DOHH2 (cell line): Measurements from ENCODE around the gene RNF148.

ENCODE experiments used
- H3F3A ChIP-seq: fragments of 200-600 bp; sonication (generic), shearing (Covaris generic); 2 replicates; pipeline ENCODE4 v1.6.0; 2016; ENCODE audit warnings: antibody characterized with exemption, mild to moderate bottlenecking; ENCODE audit not compliant: control insufficient read depth, insufficient read depth
- H3K27ac ChIP-seq: fragments of 200-600 bp; sonication (generic); 2 replicates; pipeline ENCODE4 v1.5.1; 2014; ENCODE audit warnings: low read depth, mild to moderate bottlenecking, low read length, moderate library complexity
- H3K27me3 ChIP-seq: fragments of 200-600 bp; sonication (generic); 2 replicates; pipeline ENCODE4 v1.6.1; 2014; ENCODE audit warnings: mild to moderate bottlenecking, low read length, mixed read lengths; ENCODE audit not compliant: control insufficient read depth
- H3K36me3 ChIP-seq: fragments of 200-600 bp; sonication (generic); 2 replicates; pipeline ENCODE4 v1.6.1; 2014; ENCODE audit warnings: mild to moderate bottlenecking, low read length, moderate library complexity, mixed read lengths; ENCODE audit not compliant: control insufficient read depth
- H3K4me1 ChIP-seq: fragments of 200-600 bp; sonication (generic); 2 replicates; pipeline ENCODE4 v1.6.1; 2014; ENCODE audit warnings: mild to moderate bottlenecking, low read length, mixed read lengths; ENCODE audit not compliant: control insufficient read depth
- H3K4me2 ChIP-seq: fragments of 200-600 bp; sonication (generic); 2 replicates; pipeline ENCODE4 v1.6.0; 2014; ENCODE audit warnings: mild to moderate bottlenecking, low read length, moderate library complexity
- H3K4me3 ChIP-seq: fragments of 200-600 bp; sonication (generic); 2 replicates; pipeline ENCODE4 v1.5.1; 2014; ENCODE audit warnings: mild to moderate bottlenecking, low read length, mixed read lengths
- H3K79me2 ChIP-seq: fragments of 200-600 bp; sonication (generic); 2 replicates; pipeline ENCODE4 v1.6.1; 2014; ENCODE audit warnings: mild to moderate bottlenecking, low read length, mixed read lengths; ENCODE audit not compliant: control insufficient read depth
- H3K9me2 ChIP-seq: fragments of 200-600 bp; sonication (generic); replicated peaks from 2 replicates; pipeline ENCODE4 v1.6.1; 2014; ENCODE audit warnings: mild to moderate bottlenecking, low read length, mixed read lengths; ENCODE audit not compliant: control insufficient read depth
- H3K9me3 ChIP-seq: fragments of 200-600 bp; sonication (generic); 2 replicates; pipeline ENCODE4 v1.6.1; 2014; ENCODE audit warnings: antibody characterized with exemption, low read length, mixed read lengths; ENCODE audit not compliant: control insufficient read depth, insufficient read depth
- H4K20me1 ChIP-seq: fragments of 200-600 bp; sonication (generic); 2 replicates; pipeline ENCODE4 v1.6.0; 2014; ENCODE audit warnings: low read depth, mild to moderate bottlenecking, antibody characterized with exemption, low read length, moderate library complexity; ENCODE audit not compliant: control insufficient read depth, insufficient read depth
- EZH2phosphoT487 ChIP-seq: fragments of 200-600 bp; sonication (generic); IDR thresholded peaks from 2 replicates; pipeline ENCODE4 v1.6.1; 2017; ENCODE audit warnings: borderline replicate concordance, mild to moderate bottlenecking, antibody characterized with exemption, low read length, moderate library complexity, mixed read lengths
- TF ChIP-seq, protein P1 (sequence below): fragments of 200-600 bp; sonication (generic); IDR thresholded peaks from one replicate; pipeline ENCODE4 v1.5.1; 2014; ENCODE audit warnings: antibody characterized with exemption, mild to moderate bottlenecking, low read depth, low read length; ENCODE audit not compliant: poor library complexity, severe bottlenecking

Gene RNF148

GRCh38 chr7:122699017-122699416 lies 3.7 kb downstream of the RNF148 start, which contains the start of gene RNF133:
TSS of gene RNF133 (minus strand) at chr7:122699117. CDS start at chr7:122698918, 199 bp downstream.
- no peaks in the 10 kb centered on the region for H3K36me3 ChIP-seq
- H3K4me2 ChIP-seq: no peak within 1 kb of the TSS
- no peaks in the 10 kb centered on the region for H3K79me2 ChIP-seq
- no peak within 1 kb of the TSS for H3K27ac ChIP-seq
- H3K27me3 ChIP-seq: no peaks in the 10 kb centered on the region
- H4K20me1 ChIP-seq: no peaks in the 10 kb centered on the region
- TF ChIP-seq, protein P1, sequence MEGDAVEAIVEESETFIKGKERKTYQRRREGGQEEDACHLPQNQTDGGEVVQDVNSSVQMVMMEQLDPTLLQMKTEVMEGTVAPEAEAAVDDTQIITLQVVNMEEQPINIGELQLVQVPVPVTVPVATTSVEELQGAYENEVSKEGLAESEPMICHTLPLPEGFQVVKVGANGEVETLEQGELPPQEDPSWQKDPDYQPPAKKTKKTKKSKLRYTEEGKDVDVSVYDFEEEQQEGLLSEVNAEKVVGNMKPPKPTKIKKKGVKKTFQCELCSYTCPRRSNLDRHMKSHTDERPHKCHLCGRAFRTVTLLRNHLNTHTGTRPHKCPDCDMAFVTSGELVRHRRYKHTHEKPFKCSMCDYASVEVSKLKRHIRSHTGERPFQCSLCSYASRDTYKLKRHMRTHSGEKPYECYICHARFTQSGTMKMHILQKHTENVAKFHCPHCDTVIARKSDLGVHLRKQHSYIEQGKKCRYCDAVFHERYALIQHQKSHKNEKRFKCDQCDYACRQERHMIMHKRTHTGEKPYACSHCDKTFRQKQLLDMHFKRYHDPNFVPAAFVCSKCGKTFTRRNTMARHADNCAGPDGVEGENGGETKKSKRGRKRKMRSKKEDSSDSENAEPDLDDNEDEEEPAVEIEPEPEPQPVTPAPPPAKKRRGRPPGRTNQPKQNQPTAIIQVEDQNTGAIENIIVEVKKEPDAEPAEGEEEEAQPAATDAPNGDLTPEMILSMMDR: no peak
- TF ChIP-seq EZH2phosphoT487: no peak
- no peaks in the 10 kb centered on the region for H3K4me1 ChIP-seq
- H3K9me2 ChIP-seq: no peaks in the 10 kb centered on the region
- no peaks in the 10 kb centered on the region for H3F3A ChIP-seq
- no peak within 1 kb of the TSS for H3K4me3 ChIP-seq
- no peaks in the 10 kb centered on the region for H3K9me3 ChIP-seq

DNA sequence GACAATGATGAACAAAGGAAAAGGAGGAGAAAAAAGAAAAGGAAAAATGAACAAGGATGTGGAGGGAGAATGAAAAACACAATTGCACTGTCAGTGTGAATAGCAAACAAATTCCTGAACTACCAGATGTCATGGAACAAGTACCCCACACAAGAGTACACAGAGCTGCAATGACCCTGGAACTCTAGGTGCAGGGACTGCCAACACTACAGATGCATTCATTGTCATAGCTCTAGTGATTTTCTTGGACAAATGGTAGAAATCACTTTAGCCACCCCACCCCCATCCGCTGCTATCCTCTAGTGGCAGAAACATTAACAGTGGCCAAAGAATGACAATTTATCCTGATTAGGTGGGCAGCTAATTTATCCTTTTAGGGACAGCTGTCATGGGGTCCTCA lies 6.9 kb downstream of the RNF148 start:
- TF ChIP-seq, protein P1: no peak
- TF ChIP-seq EZH2phosphoT487: no peak
- H3K4me2 ChIP-seq: no peak overlapping the region
- H3K79me2 ChIP-seq: no peaks in the 10 kb centered on the region
- H3K36me3 ChIP-seq: no peaks in the 10 kb centered on the region
- peaks cover 12% of the 10 kb centered on the region; the same call in 1 of the 2 replicates for H3K9me3 ChIP-seq
- no peak overlapping the region for H3K4me3 ChIP-seq
- H4K20me1 ChIP-seq: no peaks in the 10 kb centered on the region
- no peak overlapping the region for H3K27ac ChIP-seq
- no peaks in the 10 kb centered on the region for H3K27me3 ChIP-seq
- no peaks in the 10 kb centered on the region for H3K4me1 ChIP-seq
- no peaks in the 10 kb centered on the region for H3F3A ChIP-seq
- H3K9me2 ChIP-seq: no peaks in the 10 kb centered on the region

DNA sequence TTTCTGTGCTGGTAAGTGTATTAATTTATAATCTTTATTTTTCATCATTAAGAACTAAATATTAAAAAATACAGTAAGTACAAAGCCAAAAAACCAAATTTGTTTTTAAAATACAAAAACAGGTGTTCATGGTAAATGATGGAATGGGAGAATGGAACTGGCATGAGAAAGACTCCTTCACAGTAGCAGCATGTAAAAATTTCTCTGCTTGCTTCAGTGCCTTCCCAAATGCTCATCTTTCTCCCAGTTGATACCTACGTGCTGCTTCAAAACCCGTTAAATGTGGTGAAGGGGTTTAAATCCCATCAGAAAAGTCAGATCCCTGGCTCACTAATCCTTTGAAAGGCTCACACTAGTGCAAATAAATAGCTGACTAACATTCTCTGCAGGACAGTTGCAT lies 8.0 kb downstream of the RNF148 start:
- Histone ChIP-seq H3F3A (no peaks in the 10 kb centered on the region), H3K4me3 (no peak overlapping the region), H3K9me3 (peaks cover 12% of the 10 kb centered on the region; the same call in 1 of the 2 replicates), H3K4me1 (no peaks in the 10 kb centered on the region), H3K9me2 (no peaks in the 10 kb centered on the region), H3K36me3 (no peaks in the 10 kb centered on the region), H3K27me3 (no peaks in the 10 kb centered on the region), H3K4me2 (no peak overlapping the region), H3K79me2 (no peaks in the 10 kb centered on the region), H4K20me1 (no peaks in the 10 kb centered on the region), H3K27ac (no peak overlapping the region)
- TF ChIP-seq, protein P1: no peak
- no peak for TF ChIP-seq EZH2phosphoT487
